Central memory CD8-positive, alpha-beta T cell (primary cell): ENCODE results near the gene TTLL6.
A peak's percentile ranks its signal among the peaks of the same experiment; 100 is the strongest.

Experiments
- ATAC-seq: fragments of 150-1000 bp; cut with Tn5 transposase; replicated peaks from 2 replicates; pipeline ENCODE4 v1.10.0; 2022; ENCODE audit warnings: mild to moderate bottlenecking, moderate FRiP score, moderate number of reproducible peaks; ENCODE audit not compliant: poor library complexity, severe bottlenecking; ENCODE audit errors: extremely low read depth
- DNase-seq, 2 donors: peaks; one replicate each; pipeline ENCODE4 v3.0.0; 2021; ENCODE audit warnings: low spot score in 2 of 2
- H3K27ac Mint-ChIP-seq: one replicate; pipeline ENCODE4 v1.8.0; 2022; ENCODE audit warnings: low read depth, mild to moderate bottlenecking, moderate library complexity, mixed read lengths
- H3K27me3 Mint-ChIP-seq: one replicate; pipeline ENCODE4 v1.8.0; 2022; ENCODE audit warnings: mixed read lengths
- H3K36me3 Mint-ChIP-seq: one replicate; pipeline ENCODE4 v1.8.0; 2022; ENCODE audit warnings: mild to moderate bottlenecking, moderate library complexity, mixed read lengths; ENCODE audit not compliant: insufficient read depth
- H3K4me1 Mint-ChIP-seq: one replicate; pipeline ENCODE4 v1.8.0; 2022; ENCODE audit warnings: mixed read lengths
- H3K4me3 Mint-ChIP-seq: one replicate; pipeline ENCODE4 v1.8.0; 2022; ENCODE audit warnings: mild to moderate bottlenecking, moderate library complexity, mixed read lengths
- H3K9me3 Mint-ChIP-seq: one replicate; pipeline ENCODE4 v1.8.0; 2022; ENCODE audit warnings: mixed read lengths

Gene TTLL6

GRCh38 chr17:48737330-48738043 is 79.5 kb downstream of the TTLL6 start:
- no peak overlapping the region for H3K27ac Mint-ChIP-seq
- peaks cover 6% of the 10 kb centered on the region for H3K36me3 Mint-ChIP-seq
- H3K9me3 Mint-ChIP-seq, result no peaks in the 10 kb centered on the region
- ATAC-seq, result no peak
- H3K4me1 Mint-ChIP-seq, result peaks cover 26% of the 10 kb centered on the region
- DNase-seq, result no peak
- no peak overlapping the region for H3K4me3 Mint-ChIP-seq
- H3K27me3 Mint-ChIP-seq, result peaks cover 99% of the 10 kb centered on the region

GRCh38 chr17:48735062-48735351 is 82.0 kb downstream of the TTLL6 start:
- Mint-ChIP-seq H3K36me3 (peaks cover 3% of the 10 kb centered on the region), H3K4me1 (peaks cover 27% of the 10 kb centered on the region), H3K27me3 (peaks cover 100% of the 10 kb centered on the region), H3K9me3 (no peaks in the 10 kb centered on the region), H3K4me3 (no peak overlapping the region), H3K27ac (no peak overlapping the region)
- DNase-seq (no peak), ATAC-seq (no peak)

- Mint-ChIP-seq H3K27me3 (peaks cover 100% of the 10 kb centered on the region), H3K9me3 (no peaks in the 10 kb centered on the region), H3K4me3 (no peak overlapping the region), H3K27ac (no peak overlapping the region), H3K4me1 (peaks cover 27% of the 10 kb centered on the region), H3K36me3 (peaks cover 3% of the 10 kb centered on the region)
- DNase-seq (no peak), ATAC-seq (no peak)
Observed at GRCh38 chr17:48734333-48735061, 82.5 kb downstream of the TTLL6 start.

- no peak for DNase-seq
- H3K4me3 Mint-ChIP-seq, result peak overlapping the region; percentile 8
Observed at GRCh38 chr17:48733632-48734328, 83.2 kb downstream of the TTLL6 start.

GRCh38 chr17:48732688-48733629 is 84.1 kb downstream of the TTLL6 start:
- Mint-ChIP-seq H3K4me1 (peaks cover 28% of the 10 kb centered on the region), H3K9me3 (no peaks in the 10 kb centered on the region), H3K4me3 (peak overlapping the region; percentile 8), H3K36me3 (peaks cover 13% of the 10 kb centered on the region), H3K27me3 (peaks cover 100% of the 10 kb centered on the region), H3K27ac (no peak overlapping the region)
- DNase-seq, result no peak
- ATAC-seq, result no peak

More at GRCh38 chr17:48733632-48734328, 83.2 kb downstream of the TTLL6 start:
- no peak for ATAC-seq
- H3K27ac Mint-ChIP-seq, result no peak overlapping the region
- H3K27me3 Mint-ChIP-seq, result peaks cover 100% of the 10 kb centered on the region
- peaks cover 24% of the 10 kb centered on the region for H3K4me1 Mint-ChIP-seq
- H3K36me3 Mint-ChIP-seq, result peaks cover 7% of the 10 kb centered on the region
- H3K9me3 Mint-ChIP-seq, result no peaks in the 10 kb centered on the region

- peaks cover 31% of the 10 kb centered on the region for H3K4me1 Mint-ChIP-seq
- peaks cover 100% of the 10 kb centered on the region for H3K27me3 Mint-ChIP-seq
- peaks cover 13% of the 10 kb centered on the region for H3K36me3 Mint-ChIP-seq
- DNase-seq (no peak), ATAC-seq (no peak)
- no peak overlapping the region for H3K27ac Mint-ChIP-seq
- H3K9me3 Mint-ChIP-seq, result no peaks in the 10 kb centered on the region
- H3K4me3 Mint-ChIP-seq, result no peak overlapping the region
Observed at GRCh38 chr17:48731355-48731754, 85.7 kb downstream of the TTLL6 start.

GRCh38 chr17:48730240-48730550 is 86.8 kb downstream of the TTLL6 start:
- H3K36me3 Mint-ChIP-seq, result peaks cover 16% of the 10 kb centered on the region
- H3K9me3 Mint-ChIP-seq, result no peaks in the 10 kb centered on the region
- H3K27me3 Mint-ChIP-seq, result peaks cover 100% of the 10 kb centered on the region
- DNase-seq (no peak), ATAC-seq (no peak)
- H3K27ac Mint-ChIP-seq, result no peak overlapping the region
- H3K4me3 Mint-ChIP-seq, result no peak overlapping the region
- peaks cover 33% of the 10 kb centered on the region for H3K4me1 Mint-ChIP-seq

- no peak for DNase-seq
- Mint-ChIP-seq H3K27me3 (peaks cover 100% of the 10 kb centered on the region), H3K36me3 (peaks cover 21% of the 10 kb centered on the region), H3K4me1 (peaks cover 38% of the 10 kb centered on the region), H3K27ac (peak overlapping the region; percentile 87), H3K4me3 (peak overlapping the region; percentile 75), H3K9me3 (no peaks in the 10 kb centered on the region)
- ATAC-seq, result no peak
Observed at GRCh38 chr17:48729335-48730239, 87.4 kb downstream of the TTLL6 start.

GRCh38 chr17:48728232-48729231 is 88.5 kb downstream of the TTLL6 start, which contains the start of gene HOXB13:
Gene HOXB13 (minus strand): TSS chr17:48728750. CDS start chr17:48728593, 157 bp downstream.
- DNase-seq, result no peak
- H3K36me3 Mint-ChIP-seq, result peaks cover 26% of the 10 kb centered on the region
- peaks cover 100% of the 10 kb centered on the region for H3K27me3 Mint-ChIP-seq
- H3K9me3 Mint-ChIP-seq, result no peaks in the 10 kb centered on the region
- peak within 1 kb of the TSS; percentile 75 for H3K4me3 Mint-ChIP-seq
- H3K27ac Mint-ChIP-seq, result peak within 1 kb of the TSS; percentile 87
- H3K4me1 Mint-ChIP-seq, result peaks cover 40% of the 10 kb centered on the region
- ATAC-seq, result peak; percentile 31

- H3K27me3 Mint-ChIP-seq, result peaks cover 100% of the 10 kb centered on the region
- H3K9me3 Mint-ChIP-seq, result no peaks in the 10 kb centered on the region
- H3K36me3 Mint-ChIP-seq, result peaks cover 28% of the 10 kb centered on the region
- DNase-seq (no peak), ATAC-seq (no peak)
- H3K4me3 Mint-ChIP-seq, result peak overlapping the region; percentile 75
- H3K27ac Mint-ChIP-seq, result peak overlapping the region; percentile 87
- peaks cover 39% of the 10 kb centered on the region for H3K4me1 Mint-ChIP-seq
Observed at GRCh38 chr17:48727415-48728175, 89.4 kb downstream of the TTLL6 start.
